Hypothalamus (tissue), 51 donors: ENCODE results near the gene SELENOP.
A peak's percentile ranks its signal among the peaks of the same experiment; 100 is the strongest.

Experiments used
- DNase-seq, 51 donors: peaks; one replicate each; lab custom pipeline; 2025; lab: John Stamatoyannopoulos, UW

Gene SELENOP

DNA sequence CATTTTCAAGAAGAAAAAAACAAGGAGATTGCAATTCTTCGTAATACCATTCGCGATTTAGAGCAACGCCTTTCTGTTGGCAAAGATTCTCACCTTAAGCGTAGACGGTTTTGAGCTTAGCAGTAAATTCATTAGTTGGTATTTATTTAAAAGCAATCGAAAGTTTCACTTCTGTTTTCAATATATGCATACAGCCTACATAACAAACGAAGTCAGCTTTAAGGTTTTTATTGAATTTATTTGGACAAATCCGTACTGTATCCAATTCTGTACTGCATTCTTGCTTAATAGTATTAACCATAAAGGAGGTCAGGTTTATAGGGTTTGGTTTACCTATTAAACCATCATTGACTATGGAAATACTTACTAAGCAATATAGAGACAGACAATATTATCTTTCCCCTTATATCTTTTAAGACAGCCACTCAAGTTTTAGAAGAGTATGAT, 12.0 kb downstream of the SELENOP start:
- no peak for DNase-seq

- DNase-seq = no peak
Observed at GRCh38 chr5:42799241-42799608, 12.5 kb downstream of the SELENOP start.

- no peak for DNase-seq
Observed at GRCh38 chr5:42798284-42799240, 13.1 kb downstream of the SELENOP start.

DNA sequence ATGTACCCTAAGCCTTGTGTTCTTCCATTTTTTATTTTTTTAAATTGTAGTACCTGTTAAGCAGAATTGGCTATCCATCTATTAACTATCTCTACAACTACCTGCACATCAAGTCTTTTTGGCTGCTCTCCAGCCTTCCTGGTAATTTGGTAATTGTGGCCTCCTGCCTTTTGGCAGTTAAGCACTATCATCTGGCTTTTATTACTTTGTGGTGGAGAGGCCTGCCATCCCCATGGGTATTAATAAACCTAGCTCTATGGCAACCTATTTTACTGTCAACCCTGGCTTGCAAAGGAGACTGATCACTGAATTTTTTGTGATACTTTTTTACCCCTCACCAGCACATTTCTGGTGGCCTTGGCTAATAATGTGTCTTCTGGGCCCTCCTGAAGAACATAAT, 20.5 kb downstream of the SELENOP start:
- DNase-seq = no peak

DNA sequence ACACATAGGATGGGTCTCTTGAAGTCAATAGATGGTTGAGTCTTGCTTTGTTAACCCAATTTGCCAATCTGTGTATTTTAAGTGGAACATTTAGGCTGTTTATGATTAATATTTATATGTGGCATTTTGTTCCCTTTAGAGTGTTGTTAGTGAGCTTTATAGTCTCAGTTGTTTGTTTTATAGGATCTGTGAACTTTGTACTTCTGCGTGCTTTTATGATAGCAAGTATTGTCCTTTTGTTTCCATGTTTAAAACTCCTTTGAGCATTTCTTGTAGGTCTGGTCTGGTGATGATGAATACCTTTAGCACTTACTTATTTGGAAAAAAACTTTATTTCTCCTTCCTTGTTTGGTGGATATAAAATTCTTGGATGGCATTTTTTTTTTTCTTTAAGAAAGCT, 23.8 kb downstream of the SELENOP start:
- no peak for DNase-seq

DNA sequence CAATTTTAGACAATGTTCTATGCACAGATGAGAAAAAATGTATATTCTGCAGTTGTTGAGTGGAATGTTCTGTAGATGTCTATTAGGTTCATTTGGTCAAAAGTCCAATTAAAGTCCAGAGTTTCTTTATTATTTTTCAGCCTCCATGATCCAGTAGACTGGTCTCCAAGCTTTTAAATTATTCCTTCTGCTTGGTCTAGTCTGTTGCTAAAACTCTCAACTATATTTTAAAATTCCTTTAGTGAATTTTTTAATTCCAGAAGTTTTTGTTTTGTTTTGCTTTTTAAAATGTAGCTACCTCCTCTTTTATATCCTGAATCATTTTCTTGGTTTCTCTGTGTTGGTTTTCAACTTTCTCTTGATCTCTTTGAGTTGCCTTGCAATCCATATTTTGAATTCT, 24.6 kb downstream of the SELENOP start:
- no peak for DNase-seq

GRCh38 chr5:42785756-42786155, 25.9 kb downstream of the SELENOP start:
- DNase-seq = no peak

DNA sequence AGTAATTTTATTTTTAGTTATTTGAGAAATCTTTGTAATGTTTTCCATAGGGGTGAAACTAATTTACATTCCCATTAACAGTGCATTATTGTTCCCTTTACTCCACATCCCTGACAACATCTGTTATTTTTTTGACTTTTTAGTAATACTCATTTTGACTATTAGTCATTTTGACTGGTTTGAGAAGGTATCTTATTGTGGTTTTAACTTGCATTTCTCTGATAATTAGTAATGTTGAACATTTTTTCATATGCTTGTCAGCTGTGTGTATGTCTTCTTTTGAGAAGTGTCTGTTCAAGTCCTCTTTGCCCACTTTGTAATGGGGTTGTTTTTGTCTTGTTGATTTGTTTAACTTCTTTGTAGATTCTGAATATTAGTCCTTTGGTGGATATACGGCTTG, 27.6 kb downstream of the SELENOP start:
- DNase-seq = no peak

GRCh38 chr5:42781584-42781983, 30.1 kb downstream of the SELENOP start:
- no peak for DNase-seq

DNA sequence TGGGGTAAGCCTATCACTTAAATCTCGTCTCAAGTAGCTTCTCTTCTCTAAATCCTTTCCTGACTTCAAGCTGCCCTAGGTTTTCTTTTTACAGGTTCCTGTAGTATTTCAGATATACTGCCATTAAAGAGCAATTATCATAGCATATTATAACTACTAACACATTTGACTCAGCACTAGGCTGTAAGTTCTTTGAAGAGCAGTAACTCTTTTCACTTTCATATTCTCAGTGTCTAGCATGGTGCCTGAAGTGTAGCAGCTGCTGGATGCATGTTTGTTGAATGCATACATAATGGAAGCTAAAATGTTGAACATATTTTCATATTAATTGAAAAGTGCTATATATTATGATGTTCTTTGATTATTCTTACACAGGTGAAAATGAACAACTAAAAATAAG, 32.6 kb downstream of the SELENOP start:
- no peak for DNase-seq

GRCh38 chr5:42772265-42772993, 39.3 kb downstream of the SELENOP start:
- no peak for DNase-seq

GRCh38 chr5:42770003-42770402, 41.7 kb downstream of the SELENOP start:
- no peak for DNase-seq

DNA sequence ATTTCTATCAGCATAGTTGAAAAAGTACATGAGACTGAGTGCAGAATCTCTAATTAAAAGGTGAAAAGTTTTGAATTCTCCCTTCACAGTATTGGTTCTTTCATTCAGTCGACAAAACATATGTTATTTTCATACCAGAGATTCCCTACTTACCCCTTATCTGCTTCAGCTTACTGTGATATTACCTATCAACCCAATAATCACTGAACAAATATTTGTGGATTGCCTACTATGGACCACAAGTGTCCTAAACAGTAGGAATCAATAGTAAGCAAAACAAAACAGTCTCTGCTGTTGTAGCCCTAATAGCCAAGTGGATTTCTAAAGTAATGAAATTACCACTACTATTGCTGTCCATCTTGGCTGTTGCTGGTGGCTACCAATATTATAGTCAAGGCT, 43.6 kb downstream of the SELENOP start:
- no peak for DNase-seq

DNA sequence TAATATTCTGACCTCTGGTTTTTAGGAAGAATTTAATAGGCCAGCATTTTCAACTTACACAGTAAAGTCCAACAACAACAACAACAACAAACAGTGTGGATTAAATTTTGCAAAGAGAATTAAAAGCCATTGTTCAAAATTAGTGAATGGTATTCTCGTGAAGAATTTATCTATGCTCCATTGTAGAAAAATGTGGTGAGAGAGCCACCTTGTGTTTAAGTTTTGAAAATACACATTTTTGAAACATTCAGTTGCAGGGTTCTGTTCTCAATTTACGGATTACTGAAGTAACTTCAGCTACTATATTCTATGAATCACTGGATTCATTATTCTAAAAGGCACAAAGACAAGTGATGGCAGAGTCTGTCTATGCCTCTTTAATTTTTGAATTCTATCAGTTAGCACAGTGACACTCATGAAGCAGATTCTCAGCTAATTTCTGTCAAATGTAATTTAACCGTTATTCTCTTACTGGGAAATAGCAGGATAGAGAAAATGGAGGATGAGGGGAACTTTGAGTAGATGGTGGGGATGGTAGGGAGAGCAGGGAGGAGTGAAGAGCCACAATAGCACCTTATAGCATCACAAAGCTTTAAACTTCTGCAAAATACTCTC, 44.1 kb downstream of the SELENOP start:
- peak in 1 of 51 donors; percentile 29 for DNase-seq

- DNase-seq = no peak
Observed at GRCh38 chr5:42761791-42762190, 49.9 kb downstream of the SELENOP start.

DNA sequence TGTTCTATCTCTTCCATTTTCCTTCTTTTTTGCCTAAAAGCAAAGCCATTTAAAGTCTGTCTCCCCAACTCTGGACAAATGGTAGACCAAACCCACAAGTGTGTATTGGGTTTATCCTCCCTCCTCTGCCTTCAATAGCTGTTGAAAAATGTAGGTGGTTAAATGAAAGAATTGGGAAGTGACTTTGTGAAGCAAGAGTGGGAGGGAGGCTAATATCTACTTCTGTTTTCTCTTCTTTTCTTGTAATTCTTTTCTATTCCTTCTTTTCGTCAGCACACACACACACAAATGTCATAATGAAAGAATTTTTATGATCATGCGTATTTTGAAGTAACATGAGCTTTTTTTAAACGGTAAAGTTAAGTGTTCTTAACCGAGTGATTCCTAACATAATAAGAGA, 51.3 kb downstream of the SELENOP start:
- no peak for DNase-seq

DNA sequence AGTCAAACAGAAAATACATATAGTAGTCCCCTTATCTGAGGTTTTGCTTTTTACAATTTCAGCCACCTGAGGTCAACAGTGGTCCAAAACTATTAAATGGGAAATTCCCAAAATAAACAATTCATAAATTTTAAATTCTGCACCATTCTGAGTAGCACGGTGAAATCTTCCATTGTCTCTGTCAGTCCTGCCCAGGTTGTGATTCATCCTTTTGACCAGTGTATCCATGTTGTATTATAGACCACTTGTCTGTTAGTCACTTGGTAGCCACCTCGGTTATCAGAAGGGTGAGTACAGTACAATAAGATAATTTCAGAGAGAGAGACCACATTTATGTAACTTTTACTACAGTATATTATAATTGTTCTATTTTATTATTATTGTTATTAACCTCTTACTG, 52.2 kb downstream of the SELENOP start:
- no peak for DNase-seq

GRCh38 chr5:42756606-42757601, 54.8 kb downstream of the SELENOP start, which contains the start of gene CCDC152:
TSS of gene CCDC152 (plus strand) at chr5:42756818. CDS start at chr5:42759122, 2,304 bp downstream.
- DNase-seq = peak in 23 of 51 donors; percentile 0 to 46 (median 12)

- DNase-seq = no peak
Observed at GRCh38 chr5:42753099-42753498, 58.6 kb downstream of the SELENOP start.

- DNase-seq = no peak
Observed at GRCh38 chr5:42751044-42751443, 60.6 kb downstream of the SELENOP start.
